ENCODE data around the gene POLR1A.

Gene POLR1A

GRCh38 chr2:86074256-86074655, 31.4 kb downstream of the POLR1A start:
- H3K36me3 ChIP-seq (ENCODE audit: insufficient read depth), result peaks cover 10% of the 10 kb centered on the region; the same call in 1 of the 2 replicates
- no peak for TF ChIP-seq CTCF (conservative IDR thresholded peaks at IDR 0.05; ENCODE audit: low read depth, low read length)
- H2AFZ ChIP-seq (ENCODE audit: low read depth), result no peak overlapping the region
- H3K79me2 ChIP-seq (ENCODE audit: insufficient read depth, low read depth), result no peaks in the 10 kb centered on the region
- H3K27me3 ChIP-seq (ENCODE audit: insufficient read depth, low read depth), result no peaks in the 10 kb centered on the region
- H3K4me1 ChIP-seq (ENCODE audit: low read depth, poor library complexity, severe bottlenecking), result peaks cover 35% of the 10 kb centered on the region
- H4K20me1 ChIP-seq (ENCODE audit: insufficient read depth), result no peaks in the 10 kb centered on the region
- no peak overlapping the region for H3K9ac ChIP-seq
- no peak overlapping the region for H3K4me3 ChIP-seq (IDR thresholded peaks at IDR 0.05; ENCODE audit: insufficient read depth, low read depth, low read length)
- no peak overlapping the region for H3K4me2 ChIP-seq
- H3K27ac ChIP-seq, result no peak overlapping the region

GRCh38 chr2:86073225-86073624, 32.5 kb downstream of the POLR1A start:
- no peak overlapping the region for H2AFZ ChIP-seq (ENCODE audit: low read depth)
- H3K4me1 ChIP-seq (ENCODE audit: low read depth, poor library complexity, severe bottlenecking), result peaks cover 34% of the 10 kb centered on the region
- H3K4me2 ChIP-seq, result no peak overlapping the region
- no peaks in the 10 kb centered on the region for H4K20me1 ChIP-seq (ENCODE audit: insufficient read depth)
- H3K27me3 ChIP-seq (ENCODE audit: insufficient read depth, low read depth), result no peaks in the 10 kb centered on the region
- no peak overlapping the region; the same call in 1 of the 2 replicates for H3K27ac ChIP-seq
- no peak overlapping the region for H3K4me3 ChIP-seq (IDR thresholded peaks at IDR 0.05; ENCODE audit: insufficient read depth, low read depth, low read length)
- TF ChIP-seq CTCF (conservative IDR thresholded peaks at IDR 0.05; ENCODE audit: low read depth, low read length), result no peak
- H3K9ac ChIP-seq, result no peak overlapping the region
- H3K79me2 ChIP-seq (ENCODE audit: insufficient read depth, low read depth), result no peaks in the 10 kb centered on the region
- peaks cover 11% of the 10 kb centered on the region; the same call in 1 of the 2 replicates for H3K36me3 ChIP-seq (ENCODE audit: insufficient read depth)

GRCh38 chr2:86072271-86072858, 33.3 kb downstream of the POLR1A start:
- Histone ChIP-seq H3K27me3 (ENCODE audit: insufficient read depth, low read depth) (no peaks in the 10 kb centered on the region), H4K20me1 (ENCODE audit: insufficient read depth) (no peaks in the 10 kb centered on the region), H3K4me3 (IDR thresholded peaks at IDR 0.05; ENCODE audit: insufficient read depth, low read depth, low read length) (no peak overlapping the region), H3K36me3 (ENCODE audit: insufficient read depth) (peaks cover 11% of the 10 kb centered on the region; the same call in 1 of the 2 replicates), H2AFZ (ENCODE audit: low read depth) (no peak overlapping the region), H3K4me2 (no peak overlapping the region), H3K4me1 (ENCODE audit: low read depth, poor library complexity, severe bottlenecking) (peaks cover 36% of the 10 kb centered on the region), H3K79me2 (ENCODE audit: insufficient read depth, low read depth) (no peaks in the 10 kb centered on the region), H3K27ac (no peak overlapping the region), H3K9ac (no peak overlapping the region)
- no peak for TF ChIP-seq CTCF (conservative IDR thresholded peaks at IDR 0.05; ENCODE audit: low read depth, low read length)

- Histone ChIP-seq H3K27me3 (ENCODE audit: insufficient read depth, low read depth) (no peaks in the 10 kb centered on the region), H4K20me1 (ENCODE audit: insufficient read depth) (no peaks in the 10 kb centered on the region), H3K36me3 (ENCODE audit: insufficient read depth) (peaks cover 11% of the 10 kb centered on the region; the same call in 1 of the 2 replicates), H3K9ac (no peak overlapping the region), H3K4me2 (no peak overlapping the region), H2AFZ (ENCODE audit: low read depth) (no peak overlapping the region), H3K4me3 (IDR thresholded peaks at IDR 0.05; ENCODE audit: insufficient read depth, low read depth, low read length) (no peak overlapping the region), H3K79me2 (ENCODE audit: insufficient read depth, low read depth) (no peaks in the 10 kb centered on the region), H3K4me1 (ENCODE audit: low read depth, poor library complexity, severe bottlenecking) (peaks cover 47% of the 10 kb centered on the region), H3K27ac (no peak overlapping the region)
- TF ChIP-seq CTCF (conservative IDR thresholded peaks at IDR 0.05; ENCODE audit: low read depth, low read length), result no peak
Observed at GRCh38 chr2:86070868-86071267, 34.8 kb downstream of the POLR1A start.
